NCI-H524 treated with DMSO at 0.1 percent for 48 hours (cell line): ENCODE data around the gene BASP1.
"Not testable (repeated sequence)": the region's sequence is repeated elsewhere in the genome, so short reads cannot be mapped to it uniquely, and the experiment has no call there.

Experiments
- DNase-seq: peaks from one replicate; lab custom pipeline; 2025; lab: John Stamatoyannopoulos, UW

Gene BASP1

GRCh38 chr5:17223367-17224185, 6.1 kb downstream of the BASP1 start:
- DNase-seq: no peak

- no peak for DNase-seq
Measured at GRCh38 chr5:17224858-17225511, 7.6 kb downstream of the BASP1 start.

- no peak for DNase-seq
Measured at GRCh38 chr5:17225520-17225919, 8.1 kb downstream of the BASP1 start.

- DNase-seq: no peak
Measured at GRCh38 chr5:17227868-17228267, 10.4 kb downstream of the BASP1 start.

- no peak for DNase-seq
Measured at GRCh38 chr5:17228821-17229291, 11.4 kb downstream of the BASP1 start.

- no peak for DNase-seq
Measured at GRCh38 chr5:17229313-17229712, 11.9 kb downstream of the BASP1 start.

GRCh38 chr5:17230191-17230590, 12.8 kb downstream of the BASP1 start:
- DNase-seq: peak; percentile 98

GRCh38 chr5:17230808-17231525, 13.5 kb downstream of the BASP1 start:
- peak; percentile 67 for DNase-seq

- no peak for DNase-seq
Measured at GRCh38 chr5:17232405-17232804, 15.0 kb downstream of the BASP1 start.

GRCh38 chr5:17233488-17233887, 16.1 kb downstream of the BASP1 start:
- DNase-seq: no peak

- DNase-seq: no peak
Measured at GRCh38 chr5:17234374-17234773, 16.9 kb downstream of the BASP1 start.

GRCh38 chr5:17235731-17236330, 18.4 kb downstream of the BASP1 start:
- DNase-seq: no peak

GRCh38 chr5:17238521-17239041, 21.1 kb downstream of the BASP1 start:
- DNase-seq: no peak

GRCh38 chr5:17239953-17240352, 22.5 kb downstream of the BASP1 start:
- no peak for DNase-seq

- DNase-seq: no peak
Measured at GRCh38 chr5:17240487-17240886, 23.1 kb downstream of the BASP1 start.

- DNase-seq: no peak
Measured at GRCh38 chr5:17241635-17242034, 24.2 kb downstream of the BASP1 start.

GRCh38 chr5:17243287-17244063, 26.0 kb downstream of the BASP1 start:
- DNase-seq: no peak

GRCh38 chr5:17249029-17249634, 31.7 kb downstream of the BASP1 start:
- DNase-seq: no peak

GRCh38 chr5:17249841-17250240, 32.4 kb downstream of the BASP1 start:
- DNase-seq: not testable (repeated sequence)

- DNase-seq: no peak
Measured at GRCh38 chr5:17252543-17252942, 35.1 kb downstream of the BASP1 start.
